ENCODE data around the gene ATXN7L1.

Gene ATXN7L1

DNA sequence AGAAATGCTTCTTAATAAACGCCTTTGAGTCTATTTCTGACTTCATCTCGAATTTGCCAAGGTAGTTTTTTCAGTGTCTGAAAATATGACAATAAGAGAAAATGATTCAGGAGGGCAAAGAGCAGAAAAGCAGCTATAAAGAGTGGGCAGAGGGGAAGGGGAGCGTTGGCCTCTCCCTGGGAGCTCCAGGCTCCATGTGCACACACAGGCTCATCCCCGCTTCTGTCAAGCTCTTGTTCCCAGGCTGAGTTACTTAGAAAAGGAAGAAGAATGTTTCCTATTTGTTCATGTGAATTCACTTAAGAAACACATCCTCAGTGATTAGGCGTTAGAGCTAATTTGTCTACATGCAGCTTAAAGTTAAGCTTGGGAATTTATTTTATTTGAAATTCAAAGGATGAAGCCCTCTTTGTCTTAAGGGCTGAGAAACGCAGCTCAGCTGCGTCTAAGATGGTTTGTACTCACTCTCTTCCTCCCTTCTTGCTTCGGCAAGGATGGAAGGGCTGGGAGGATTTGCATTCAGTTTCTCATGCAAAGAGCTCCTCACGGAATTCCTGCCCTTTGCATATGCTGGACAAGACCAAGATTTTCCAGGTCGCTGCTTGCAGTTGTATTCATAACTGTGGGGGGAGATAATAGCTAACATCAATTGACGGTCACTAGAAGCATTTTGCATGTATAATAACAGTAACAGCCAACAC is 29.0 kb upstream of the ATXN7L1 start:
- Histone ChIP-seq H3K4me1 (ENCODE audit: insufficient read depth, insufficient read length) (no peaks in the 10 kb centered on the region), H3K9ac (ENCODE audit: insufficient read length, low read depth) (no peak overlapping the region), H3K4me3 (ENCODE audit: insufficient read length, low read depth) (no peak overlapping the region), H3K9me3 (ENCODE audit: insufficient read depth, low read length) (0 out of 2 replicates have a peak, but pooled peaks cover under 1% of the 10 kb centered on the region), H3K36me3 (ENCODE audit: insufficient read depth, insufficient read length, low read length) (no peaks in the 10 kb centered on the region), H3K27me3 (ENCODE audit: insufficient read depth, insufficient read length) (no peaks in the 10 kb centered on the region)
- peak; percentile 82 for DNase-seq (ENCODE audit: low read depth, low spot score)
- TF ChIP-seq SUZ12 (IDR thresholded peaks at IDR 0.05; ENCODE audit: extremely low read depth, insufficient read depth, insufficient read length) (no peak), YY1 (IDR thresholded peaks at IDR 0.05; ENCODE audit: insufficient read depth, insufficient read length) (no peak), ZNF274 (IDR thresholded peaks at IDR 0.05; ENCODE audit: low read depth, low read length) (no peak)

- H3K4me1 ChIP-seq (ENCODE audit: insufficient read depth, insufficient read length) = no peaks in the 10 kb centered on the region
- H3K9ac ChIP-seq (ENCODE audit: insufficient read length, low read depth) = no peak overlapping the region
- H3K36me3 ChIP-seq (ENCODE audit: insufficient read depth, insufficient read length, low read length) = no peaks in the 10 kb centered on the region
- TF ChIP-seq YY1 (IDR thresholded peaks at IDR 0.05; ENCODE audit: insufficient read depth, insufficient read length) (no peak), ZNF274 (IDR thresholded peaks at IDR 0.05; ENCODE audit: low read depth, low read length) (no peak), SUZ12 (IDR thresholded peaks at IDR 0.05; ENCODE audit: extremely low read depth, insufficient read depth, insufficient read length) (no peak)
- no peak for DNase-seq (ENCODE audit: low read depth, low spot score)
- no peaks in the 10 kb centered on the region for H3K27me3 ChIP-seq (ENCODE audit: insufficient read depth, insufficient read length)
- no peak overlapping the region for H3K4me3 ChIP-seq (ENCODE audit: insufficient read length, low read depth)
- no peaks in the 10 kb centered on the region for H3K9me3 ChIP-seq (ENCODE audit: insufficient read depth, low read length)
Observed at GRCh38 chr7:105904064-105904463, 27.7 kb upstream of the ATXN7L1 start.

DNA sequence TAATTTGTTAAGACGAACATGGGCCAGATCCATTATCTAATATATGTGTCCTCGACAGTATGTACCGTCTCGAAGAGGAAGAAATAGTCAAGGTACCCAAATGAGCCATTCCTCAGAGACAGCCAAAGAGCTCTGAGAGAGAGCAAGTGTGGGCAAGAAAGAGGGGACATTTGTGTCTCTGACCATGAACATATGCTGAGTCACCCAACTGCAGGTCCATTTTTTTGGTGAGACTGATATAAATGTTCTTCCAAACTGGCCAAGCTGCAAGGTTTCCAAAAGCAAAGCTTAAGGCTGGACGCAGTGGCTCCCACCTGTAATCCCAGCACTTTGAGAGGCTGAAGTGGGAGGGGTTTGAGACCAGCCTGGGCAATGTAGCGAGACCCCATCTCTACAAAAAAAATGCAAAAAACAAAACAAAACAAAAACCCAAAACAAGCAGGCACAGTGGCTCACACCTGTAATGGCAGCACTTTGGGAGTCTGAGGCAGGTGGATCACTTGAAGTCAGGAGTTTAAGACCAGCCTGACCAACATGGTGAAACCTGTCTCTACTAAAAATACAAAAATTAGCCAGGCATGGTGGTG is 26.0 kb upstream of the ATXN7L1 start:
- Histone ChIP-seq H3K4me1 (ENCODE audit: insufficient read depth, insufficient read length) (no peaks in the 10 kb centered on the region), H3K4me3 (ENCODE audit: insufficient read length, low read depth) (no peak overlapping the region), H3K9ac (ENCODE audit: insufficient read length, low read depth) (no peak overlapping the region), H3K36me3 (ENCODE audit: insufficient read depth, insufficient read length, low read length) (no peaks in the 10 kb centered on the region), H3K9me3 (ENCODE audit: insufficient read depth, low read length) (no peaks in the 10 kb centered on the region), H3K27me3 (ENCODE audit: insufficient read depth, insufficient read length) (no peaks in the 10 kb centered on the region)
- no peak for DNase-seq (ENCODE audit: low read depth, low spot score)
- no peak for TF ChIP-seq ZNF274 (IDR thresholded peaks at IDR 0.05; ENCODE audit: low read depth, low read length)
- TF ChIP-seq SUZ12 (IDR thresholded peaks at IDR 0.05; ENCODE audit: extremely low read depth, insufficient read depth, insufficient read length) = no peak
- no peak for TF ChIP-seq YY1 (IDR thresholded peaks at IDR 0.05; ENCODE audit: insufficient read depth, insufficient read length)

GRCh38 chr7:105897999-105898398 is 21.6 kb upstream of the ATXN7L1 start:
- Histone ChIP-seq H3K4me1 (ENCODE audit: insufficient read depth, insufficient read length) (no peaks in the 10 kb centered on the region), H3K4me3 (ENCODE audit: insufficient read length, low read depth) (no peak overlapping the region), H3K36me3 (ENCODE audit: insufficient read depth, insufficient read length, low read length) (peaks cover 4% of the 10 kb centered on the region), H3K27me3 (ENCODE audit: insufficient read depth, insufficient read length) (no peaks in the 10 kb centered on the region), H3K9ac (ENCODE audit: insufficient read length, low read depth) (no peak overlapping the region), H3K9me3 (ENCODE audit: insufficient read depth, low read length) (no peaks in the 10 kb centered on the region)
- no peak for DNase-seq (ENCODE audit: low read depth, low spot score)
- TF ChIP-seq YY1 (IDR thresholded peaks at IDR 0.05; ENCODE audit: insufficient read depth, insufficient read length) (no peak), ZNF274 (IDR thresholded peaks at IDR 0.05; ENCODE audit: low read depth, low read length) (no peak), SUZ12 (IDR thresholded peaks at IDR 0.05; ENCODE audit: extremely low read depth, insufficient read depth, insufficient read length) (no peak)

- no peak overlapping the region for H3K9ac ChIP-seq (ENCODE audit: insufficient read length, low read depth)
- no peak for TF ChIP-seq SUZ12 (IDR thresholded peaks at IDR 0.05; ENCODE audit: extremely low read depth, insufficient read depth, insufficient read length)
- TF ChIP-seq YY1 (IDR thresholded peaks at IDR 0.05; ENCODE audit: insufficient read depth, insufficient read length) = no peak
- TF ChIP-seq ZNF274 (IDR thresholded peaks at IDR 0.05; ENCODE audit: low read depth, low read length) = no peak
- H3K4me1 ChIP-seq (ENCODE audit: insufficient read depth, insufficient read length) = no peaks in the 10 kb centered on the region
- H3K36me3 ChIP-seq (ENCODE audit: insufficient read depth, insufficient read length, low read length) = peaks cover 4% of the 10 kb centered on the region
- no peaks in the 10 kb centered on the region for H3K27me3 ChIP-seq (ENCODE audit: insufficient read depth, insufficient read length)
- H3K4me3 ChIP-seq (ENCODE audit: insufficient read length, low read depth) = no peak overlapping the region
- no peak for DNase-seq (ENCODE audit: low read depth, low spot score)
- no peaks in the 10 kb centered on the region for H3K9me3 ChIP-seq (ENCODE audit: insufficient read depth, low read length)
Observed at GRCh38 chr7:105896407-105896911, 20.1 kb upstream of the ATXN7L1 start.

DNA sequence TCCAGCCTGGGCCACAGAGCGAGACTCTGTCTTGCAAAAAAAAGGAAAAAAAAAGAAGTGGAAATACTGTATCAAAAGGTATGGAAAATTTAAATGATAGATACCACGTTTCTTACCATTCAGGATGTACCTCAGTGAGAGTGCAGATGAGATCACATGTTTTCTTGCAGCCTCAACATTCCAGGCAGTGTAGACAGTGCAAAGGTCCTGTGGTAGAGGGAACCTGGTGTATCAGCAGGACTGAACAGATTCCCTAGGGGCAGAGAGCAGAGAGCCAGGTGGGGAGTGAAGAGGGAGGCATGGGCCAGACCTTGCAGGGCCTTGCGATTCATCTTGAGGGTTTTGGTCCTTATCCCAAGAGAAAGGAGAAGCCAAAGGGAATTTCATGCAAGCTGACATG is 17.7 kb upstream of the ATXN7L1 start:
- DNase-seq (ENCODE audit: low read depth, low spot score) = no peak
- H3K9ac ChIP-seq (ENCODE audit: insufficient read length, low read depth) = no peak overlapping the region
- no peak overlapping the region for H3K4me3 ChIP-seq (ENCODE audit: insufficient read length, low read depth)
- no peaks in the 10 kb centered on the region for H3K27me3 ChIP-seq (ENCODE audit: insufficient read depth, insufficient read length)
- no peaks in the 10 kb centered on the region for H3K9me3 ChIP-seq (ENCODE audit: insufficient read depth, low read length)
- TF ChIP-seq ZNF274 (IDR thresholded peaks at IDR 0.05; ENCODE audit: low read depth, low read length) (no peak), YY1 (IDR thresholded peaks at IDR 0.05; ENCODE audit: insufficient read depth, insufficient read length) (no peak), SUZ12 (IDR thresholded peaks at IDR 0.05; ENCODE audit: extremely low read depth, insufficient read depth, insufficient read length) (no peak)
- H3K36me3 ChIP-seq (ENCODE audit: insufficient read depth, insufficient read length, low read length) = peaks cover 4% of the 10 kb centered on the region
- H3K4me1 ChIP-seq (ENCODE audit: insufficient read depth, insufficient read length) = no peaks in the 10 kb centered on the region

DNA sequence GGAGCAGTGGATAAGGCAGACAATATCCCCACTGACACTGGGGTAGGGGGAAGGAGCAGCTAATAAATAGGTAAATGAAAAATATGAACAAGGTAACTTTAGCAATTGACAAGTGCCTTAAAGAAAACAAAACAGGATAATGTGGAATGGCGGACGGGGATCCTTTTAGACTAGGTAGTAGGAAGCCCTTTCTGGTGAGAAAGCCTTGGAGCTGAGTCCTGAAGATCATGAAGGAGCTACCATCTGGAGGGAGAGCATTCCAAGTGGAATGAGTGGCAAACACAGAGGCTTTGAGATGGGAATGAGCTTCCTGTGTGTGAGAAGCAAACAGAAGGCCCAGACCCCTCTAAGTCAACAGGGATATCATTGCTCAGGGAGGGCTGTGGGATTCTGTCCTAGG is 16.0 kb upstream of the ATXN7L1 start:
- no peak for TF ChIP-seq SUZ12 (IDR thresholded peaks at IDR 0.05; ENCODE audit: extremely low read depth, insufficient read depth, insufficient read length)
- no peak for TF ChIP-seq ZNF274 (IDR thresholded peaks at IDR 0.05; ENCODE audit: low read depth, low read length)
- TF ChIP-seq YY1 (IDR thresholded peaks at IDR 0.05; ENCODE audit: insufficient read depth, insufficient read length) = no peak
- Histone ChIP-seq H3K27me3 (ENCODE audit: insufficient read depth, insufficient read length) (no peaks in the 10 kb centered on the region), H3K9me3 (ENCODE audit: insufficient read depth, low read length) (no peaks in the 10 kb centered on the region), H3K9ac (ENCODE audit: insufficient read length, low read depth) (no peak overlapping the region), H3K4me3 (ENCODE audit: insufficient read length, low read depth) (no peak overlapping the region), H3K4me1 (ENCODE audit: insufficient read depth, insufficient read length) (no peaks in the 10 kb centered on the region), H3K36me3 (ENCODE audit: insufficient read depth, insufficient read length, low read length) (peaks cover 4% of the 10 kb centered on the region)
- DNase-seq (ENCODE audit: low read depth, low spot score) = no peak
